ENCODE measurements around the gene FSTL4. TPM values are rescaled to one million over a fixed set of nuclear protein-coding genes. Genes with fewer than 3 reads are reported as not detected.

The FSTL4 gene
- 2.0 to 5.1 TPM (median 3.9 TPM) in 5 replicates for total RNA-seq (2022; extraction: Qiagen RNA extraction; ENCODE audit: low read depth)

GRCh38 chr5:133612249-133612860 is at the start of gene FSTL4:
FSTL4 (minus strand) TSS chr5:133612541.

All from A549 treated with DMSO at 1 μM for 4 hours (cell line).